ENCODE measurements around the gene ECE1.

- TF ChIP-seq CTCF (IDR thresholded peaks at IDR 0.05) (no peak), POLR2A (IDR thresholded peaks at IDR 0.05) (no peak)
These were observed 25.4 kb downstream of the ECE1 start for GRCh38 chr1:21264898-21265297.
